Fibroblast of lung (primary cell): ENCODE measurements around the gene ZFP37. TPM values are rescaled to one million over a fixed set of nuclear protein-coding genes. Genes with fewer than 3 reads are reported as not detected.

Source experiments
- DNase-seq, 2 donors: peaks; one replicate each; pipeline versions ENCODE4 v3.0.0 to v3.0.0-alpha.2; 2010; ENCODE audit warnings: low read depth in 2 of 2
- H2AFZ ChIP-seq: 2 replicates; pipeline ENCODE4 v1.5.1; 2012; ENCODE audit warnings: low read length, control low read depth, inconsistent platforms
- H3K27ac ChIP-seq: 2 replicates; pipeline ENCODE4 v1.5.1; 2011; ENCODE audit warnings: low read length, control low read depth; ENCODE audit not compliant: insufficient read depth
- H3K27me3 ChIP-seq: 2 replicates; pipeline ENCODE4 v1.5.1; 2011; ENCODE audit warnings: mild to moderate bottlenecking, low read length; ENCODE audit not compliant: control insufficient read depth, insufficient read depth
- H3K36me3 ChIP-seq: 2 replicates; pipeline ENCODE4 v1.5.1; 2011; ENCODE audit warnings: low read length; ENCODE audit not compliant: control insufficient read depth, insufficient read depth
- H3K4me1 ChIP-seq: 2 replicates; pipeline ENCODE4 v1.5.1; 2011; ENCODE audit warnings: low read length; ENCODE audit not compliant: control insufficient read depth, insufficient read depth; ENCODE audit errors: extremely low read depth
- H3K4me2 ChIP-seq: 2 replicates; pipeline ENCODE4 v1.5.1; 2011; ENCODE audit warnings: low read length, control low read depth; ENCODE audit not compliant: insufficient read depth; ENCODE audit errors: extremely low read depth
- H3K4me3 ChIP-seq, 4 experiments: fragments of 200-600 bp in 1 of 4; sonication (generic) in 1 of 4; replicated peaks in 1 of 4; 2 replicates each; pipeline ENCODE4 v1.5.1; 2011 to 2016; ENCODE audit warnings: low read length in 4 of 4, low read depth in 3 of 4, mild to moderate bottlenecking in 3 of 4, control low read depth in 2 of 4, inconsistent platforms in 1 of 4, mixed read lengths in 1 of 4; ENCODE audit not compliant: insufficient read depth in 1 of 4; ENCODE audit errors: control extremely low read depth in 1 of 4
- H3K79me2 ChIP-seq: 2 replicates; pipeline ENCODE4 v1.5.1; 2012; ENCODE audit warnings: mild to moderate bottlenecking, low read length, inconsistent platforms; ENCODE audit not compliant: control insufficient read depth, insufficient read depth
- H3K9ac ChIP-seq: 2 replicates; pipeline ENCODE4 v1.5.1; 2011; ENCODE audit warnings: mild to moderate bottlenecking, low read length, control low read depth; ENCODE audit not compliant: insufficient read depth
- H3K9me3 ChIP-seq: 2 replicates; pipeline ENCODE4 v1.5.1; 2012; ENCODE audit warnings: low read depth, low read length; ENCODE audit not compliant: control insufficient read depth, insufficient read depth
- H4K20me1 ChIP-seq: 2 replicates; pipeline ENCODE4 v1.5.1; 2011; ENCODE audit warnings: low read length; ENCODE audit not compliant: control insufficient read depth, insufficient read depth; ENCODE audit errors: extremely low read depth
- CTCF ChIP-seq, 2 donors: IDR thresholded peaks in 1 of 2; conservative IDR thresholded peaks in 1 of 2; 1 replicate in 1 of 2; 2 replicates in 1 of 2; pipeline ENCODE4 v1.5.1; 2011 to 2012; ENCODE audit warnings: low read length in 2 of 2, control low read depth in 1 of 2, inconsistent platforms in 1 of 2, low read depth in 1 of 2, mild to moderate bottlenecking in 1 of 2
- EZH2 ChIP-seq: IDR thresholded peaks from 2 replicates; pipeline ENCODE4 v1.5.1; 2012; ENCODE audit warnings: low read length, control low read depth, mild to moderate bottlenecking; ENCODE audit errors: missing control alignments
- polyA plus RNA-seq, 2 donors: library from polyadenylated mRNA; depleted of rRNA in 1 of 2; stranded (reverse) in 1 of 2; unstranded in 1 of 2; fragments of >200 nt; gene quantifications; 2 replicates each; pipeline ENCODE4 v1.2.1, GENCODE V29; 2011 to 2012; ENCODE audit warnings: missing spikeins in 1 of 2
- total RNA-seq: library from RNA; depleted of rRNA; stranded (reverse); fragments of >200 nt; gene quantifications from 2 replicates; pipeline ENCODE4 v1.2.1, GENCODE V29; 2014

The ZFP37 gene
- total and polyA plus RNA-seq, 2 donors (not counting 1 experiment from before 2014, with no cell fraction given): 1.5 to 5.1 TPM

GRCh38 chr9:113018247-113018646 is 38.3 kb downstream of the ZFP37 start:
- Histone ChIP-seq H3K27ac (no peak overlapping the region), H2AFZ (no peak overlapping the region), H3K36me3 (no peaks in the 10 kb centered on the region), H3K9ac (no peak overlapping the region), H3K4me2 (no peak overlapping the region), H3K4me3 (no peak overlapping the region), H3K4me1 (no peaks in the 10 kb centered on the region), H3K79me2 (no peaks in the 10 kb centered on the region), H3K9me3 (no peaks in the 10 kb centered on the region), H4K20me1 (no peaks in the 10 kb centered on the region), H3K27me3 (no peaks in the 10 kb centered on the region)
- no peak for TF ChIP-seq CTCF (conservative IDR thresholded peaks at IDR 0.05 in 1 of 2, IDR thresholded peaks at IDR 0.05 in 1 of 2; ENCODE audit: low read depth in 1 of 2, low read length in 2 of 2)
- no peak for TF ChIP-seq EZH2
- no peak for DNase-seq

GRCh38 chr9:113012492-113012891 is 44.0 kb downstream of the ZFP37 start:
- Histone ChIP-seq H3K27me3 (no peaks in the 10 kb centered on the region), H3K4me1 (no peaks in the 10 kb centered on the region), H3K4me2 (peak overlapping the region; percentile 62), H4K20me1 (no peaks in the 10 kb centered on the region), H3K4me3 (peak overlapping the region in 3 of 4 experiments; percentile 41 to 74 (median 63)), H2AFZ (peak overlapping the region; percentile 4), H3K36me3 (no peaks in the 10 kb centered on the region), H3K9ac (no peak overlapping the region), H3K9me3 (no peaks in the 10 kb centered on the region), H3K27ac (no peak overlapping the region), H3K79me2 (no peaks in the 10 kb centered on the region)
- TF ChIP-seq CTCF (conservative IDR thresholded peaks at IDR 0.05 in 1 of 2, IDR thresholded peaks at IDR 0.05 in 1 of 2; ENCODE audit: low read depth in 1 of 2, low read length in 2 of 2): no peak
- TF ChIP-seq EZH2: no peak
- DNase-seq: no peak

GRCh38 chr9:113011911-113012381 is 44.6 kb downstream of the ZFP37 start, which contains the start of gene ZNF883:
Gene ZNF883, minus strand, starts transcription at chr9:113012192.
- peak; percentile 69 to 80 for DNase-seq
- TF ChIP-seq CTCF (conservative IDR thresholded peaks at IDR 0.05 in 1 of 2, IDR thresholded peaks at IDR 0.05 in 1 of 2; ENCODE audit: low read depth in 1 of 2, low read length in 2 of 2): peak; percentile 13 to 34
- no peak for TF ChIP-seq EZH2
- peak within 1 kb of the TSS; percentile 78 for H2AFZ ChIP-seq
- no peaks in the 10 kb centered on the region for H3K9me3 ChIP-seq
- H3K4me3 ChIP-seq: peak within 1 kb of the TSS; percentile 41 to 74 (median 53)
- H3K4me1 ChIP-seq: no peaks in the 10 kb centered on the region
- H3K9ac ChIP-seq: no peak within 1 kb of the TSS
- no peaks in the 10 kb centered on the region for H3K36me3 ChIP-seq
- no peaks in the 10 kb centered on the region for H3K79me2 ChIP-seq
- no peaks in the 10 kb centered on the region for H4K20me1 ChIP-seq
- no peak within 1 kb of the TSS for H3K27ac ChIP-seq
- H3K27me3 ChIP-seq: no peaks in the 10 kb centered on the region
- peak within 1 kb of the TSS; percentile 62 for H3K4me2 ChIP-seq
